Lower leg skin (tissue), 4 donors: Measurements from ENCODE around the gene CAP2. TPM values are rescaled to one million over a fixed set of nuclear protein-coding genes. Genes with fewer than 3 reads are reported as not detected.
A peak's percentile ranks its signal among the peaks of the same experiment; 100 is the strongest.

Experiments
- DNase-seq, 2 donors: peaks; one replicate each; pipeline ENCODE4 v3.0.0-alpha.2; 2019; ENCODE audit warnings: low spot score in 2 of 2
- H3K4me3 ChIP-seq: fragments of 200-600 bp; sonication (generic); 2 replicates; pipeline ENCODE4 v1.5.1; 2017; ENCODE audit warnings: mild to moderate bottlenecking, low read depth; ENCODE audit not compliant: poor library complexity, severe bottlenecking
- POLR2A ChIP-seq, 2 donors: fragments of 450-650 bp; IDR thresholded peaks; one replicate each; pipeline ENCODE4 v1.6.1; 2016 to 2017; ENCODE audit warnings: antibody characterized with exemption in 2 of 2, mild to moderate bottlenecking in 1 of 2, moderate library complexity in 1 of 2
- WGBS, 2 donors: methylation state at CpG; one replicate each; pipeline ENCODE4 v1.1.5; 2018; 5-methylcytosine and 5-hydroxymethylcytosine counted together
- intact Hi-C: fragments of 100-400 bp; cut with DNase I; formaldehyde crosslinking; loops from one replicate; pipeline ENCODE4 v1.15.0; 2023; ENCODE audit warnings: low total_unique reads
- total RNA-seq, 4 donors: library from RNA; depleted of rRNA; stranded (reverse); fragments of >200 nt; gene quantifications; one replicate each; pipeline ENCODE4 v1.1.0, GENCODE V29; 2016
- TF ChIP-seq, protein P1 (sequence below), 3 donors: fragments of 450-650 bp; IDR thresholded peaks; one replicate each; pipeline ENCODE4 v1.5.1; 2016; ENCODE audit warnings: antibody characterized with exemption in 3 of 3, mild to moderate bottlenecking in 3 of 3, moderate library complexity in 2 of 3

The CAP2 gene, protein sequence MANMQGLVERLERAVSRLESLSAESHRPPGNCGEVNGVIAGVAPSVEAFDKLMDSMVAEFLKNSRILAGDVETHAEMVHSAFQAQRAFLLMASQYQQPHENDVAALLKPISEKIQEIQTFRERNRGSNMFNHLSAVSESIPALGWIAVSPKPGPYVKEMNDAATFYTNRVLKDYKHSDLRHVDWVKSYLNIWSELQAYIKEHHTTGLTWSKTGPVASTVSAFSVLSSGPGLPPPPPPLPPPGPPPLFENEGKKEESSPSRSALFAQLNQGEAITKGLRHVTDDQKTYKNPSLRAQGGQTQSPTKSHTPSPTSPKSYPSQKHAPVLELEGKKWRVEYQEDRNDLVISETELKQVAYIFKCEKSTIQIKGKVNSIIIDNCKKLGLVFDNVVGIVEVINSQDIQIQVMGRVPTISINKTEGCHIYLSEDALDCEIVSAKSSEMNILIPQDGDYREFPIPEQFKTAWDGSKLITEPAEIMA
- total RNA-seq: 1 to 10 TPM; 1.1 to 2.3 (median 1.7) TPM

DNA sequence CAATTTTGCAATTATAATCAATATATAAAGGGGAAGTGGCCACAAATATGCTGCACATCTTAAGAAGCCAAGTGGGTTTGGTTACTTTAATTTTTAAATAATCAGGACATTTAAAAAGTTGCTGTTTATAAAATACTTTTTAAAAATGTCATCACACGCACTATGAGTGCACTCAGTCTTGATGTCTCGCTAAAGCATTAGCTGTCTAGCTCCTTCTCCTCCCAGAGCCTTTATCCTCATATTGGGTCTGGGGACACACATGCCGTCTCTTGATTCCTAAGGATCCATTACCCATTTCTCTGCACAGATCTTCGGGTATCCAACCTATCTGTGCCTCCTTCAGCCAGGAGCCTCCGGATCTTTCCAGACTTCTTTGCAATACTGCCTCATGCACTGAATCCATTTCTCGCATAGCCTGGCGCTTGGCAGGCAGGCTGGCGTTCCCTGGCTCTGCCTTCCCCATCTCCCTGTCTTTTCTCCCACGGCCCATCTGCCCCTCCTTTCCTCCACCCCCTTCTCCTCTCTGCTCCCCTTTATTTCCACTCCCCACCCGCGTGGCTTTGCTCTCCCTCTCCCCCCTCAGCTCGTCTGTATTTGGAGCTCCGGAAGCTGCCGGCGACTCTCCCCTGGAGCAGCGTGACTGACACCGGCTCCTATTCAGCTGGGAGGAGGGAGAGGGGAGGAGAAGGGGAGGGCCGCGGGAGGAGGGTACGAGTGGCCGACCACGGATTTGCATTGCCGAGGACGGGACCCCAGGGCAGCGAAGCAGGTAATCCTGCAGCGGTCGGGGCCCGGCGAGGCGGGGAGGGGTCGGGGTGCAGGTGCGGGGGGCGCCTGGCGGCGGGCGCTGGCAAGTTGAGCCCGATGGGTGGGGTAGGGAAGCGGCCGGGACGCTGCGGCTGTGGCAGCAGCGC lies at the start of gene CAP2:
Gene CAP2 (plus strand): TSS at position 618 of the 914 bp plus-strand sequence. CDS start 27,961 bp downstream, outside the sequence.
- TF ChIP-seq, protein P1, sequence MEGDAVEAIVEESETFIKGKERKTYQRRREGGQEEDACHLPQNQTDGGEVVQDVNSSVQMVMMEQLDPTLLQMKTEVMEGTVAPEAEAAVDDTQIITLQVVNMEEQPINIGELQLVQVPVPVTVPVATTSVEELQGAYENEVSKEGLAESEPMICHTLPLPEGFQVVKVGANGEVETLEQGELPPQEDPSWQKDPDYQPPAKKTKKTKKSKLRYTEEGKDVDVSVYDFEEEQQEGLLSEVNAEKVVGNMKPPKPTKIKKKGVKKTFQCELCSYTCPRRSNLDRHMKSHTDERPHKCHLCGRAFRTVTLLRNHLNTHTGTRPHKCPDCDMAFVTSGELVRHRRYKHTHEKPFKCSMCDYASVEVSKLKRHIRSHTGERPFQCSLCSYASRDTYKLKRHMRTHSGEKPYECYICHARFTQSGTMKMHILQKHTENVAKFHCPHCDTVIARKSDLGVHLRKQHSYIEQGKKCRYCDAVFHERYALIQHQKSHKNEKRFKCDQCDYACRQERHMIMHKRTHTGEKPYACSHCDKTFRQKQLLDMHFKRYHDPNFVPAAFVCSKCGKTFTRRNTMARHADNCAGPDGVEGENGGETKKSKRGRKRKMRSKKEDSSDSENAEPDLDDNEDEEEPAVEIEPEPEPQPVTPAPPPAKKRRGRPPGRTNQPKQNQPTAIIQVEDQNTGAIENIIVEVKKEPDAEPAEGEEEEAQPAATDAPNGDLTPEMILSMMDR (IDR thresholded peaks at IDR 0.05): no peak
- no peak for TF ChIP-seq POLR2A (IDR thresholded peaks at IDR 0.05)
- peak; percentile 25 to 89 for DNase-seq
- 3% methylated on average over 24 to 25 of the region's 42 CpGs for WGBS, 2 donors
- H3K4me3 ChIP-seq: peak within 1 kb of the TSS; percentile 72
- intact Hi-C loops: no loop called here

DNA sequence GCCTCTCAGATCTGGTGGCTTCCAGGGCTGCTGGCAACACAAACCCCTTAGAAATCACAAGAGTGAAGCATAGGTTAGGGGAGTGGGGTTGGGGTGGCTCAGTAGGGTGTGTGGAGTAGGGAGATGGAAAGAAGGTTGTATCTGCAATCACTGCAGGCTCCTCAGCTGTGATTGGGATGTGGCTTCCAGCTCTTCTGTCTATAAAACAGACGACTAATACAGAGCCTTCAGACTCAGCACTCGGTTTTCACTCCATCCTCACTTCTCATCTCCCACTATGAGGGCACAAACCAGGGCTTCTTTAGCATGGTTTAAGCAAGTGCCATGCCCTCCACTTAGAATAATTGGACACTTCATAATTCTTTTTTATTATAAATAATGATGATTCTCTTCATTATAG lies 46.4 kb upstream of the CAP2 start:
- TF ChIP-seq, protein P1 (IDR thresholded peaks at IDR 0.05): no peak
- TF ChIP-seq POLR2A (IDR thresholded peaks at IDR 0.05): no peak
- DNase-seq: no peak
- H3K4me3 ChIP-seq: no peak overlapping the region
- intact Hi-C loops: no loop called here
- WGBS, 2 donors: 48 to 65% methylated on average over 2 of the region's 2 CpGs

DNA sequence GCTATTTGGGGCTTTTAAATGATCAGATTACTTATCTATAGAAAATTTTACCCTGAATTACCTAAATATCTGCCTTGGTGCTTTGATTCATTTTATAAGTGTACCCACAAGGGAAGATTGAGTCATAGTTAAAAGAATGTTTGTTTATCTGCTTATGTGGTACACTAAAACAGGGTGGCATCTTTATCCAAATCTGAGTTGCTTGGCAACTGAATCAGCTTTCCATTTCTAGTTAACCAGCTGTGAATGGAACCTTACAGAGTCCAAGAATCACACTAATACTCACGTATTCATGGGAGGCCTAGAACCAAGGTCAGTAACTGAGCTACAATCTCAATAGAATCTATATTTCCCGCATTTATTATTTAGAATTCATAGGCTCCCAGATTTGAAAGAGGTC lies 44.0 kb upstream of the CAP2 start:
- no peak overlapping the region for H3K4me3 ChIP-seq
- intact Hi-C loops: no loop called here
- DNase-seq: no peak
- no peak for TF ChIP-seq POLR2A (IDR thresholded peaks at IDR 0.05)
- TF ChIP-seq, protein P1 (IDR thresholded peaks at IDR 0.05): no peak
- 77 to 86% methylated on average over 2 of the region's 2 CpGs for WGBS, 2 donors

DNA sequence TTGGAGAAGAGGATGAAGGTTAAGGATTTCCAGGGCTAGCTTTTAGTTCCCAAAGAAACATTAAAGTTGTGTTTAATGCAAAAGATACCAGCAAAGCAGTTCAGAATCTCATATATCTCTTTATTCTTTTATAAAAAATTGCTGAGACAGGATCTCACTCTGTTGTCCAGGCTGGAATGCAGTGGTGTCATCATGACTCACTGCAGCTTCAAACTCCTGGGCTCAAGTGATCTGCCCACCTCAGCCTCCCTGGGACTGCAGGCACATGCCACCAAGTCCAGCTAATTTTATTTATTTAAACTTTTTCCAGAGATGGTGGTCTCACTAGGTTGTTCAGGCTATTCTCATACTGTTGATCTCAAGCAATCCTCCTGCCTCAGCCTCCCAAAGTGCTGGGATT lies 41.1 kb upstream of the CAP2 start:
- H3K4me3 ChIP-seq: no peak overlapping the region
- TF ChIP-seq, protein P1 (IDR thresholded peaks at IDR 0.05): no peak
- no peak for TF ChIP-seq POLR2A (IDR thresholded peaks at IDR 0.05)
- no peak for DNase-seq
- intact Hi-C loops: no loop called here

DNA sequence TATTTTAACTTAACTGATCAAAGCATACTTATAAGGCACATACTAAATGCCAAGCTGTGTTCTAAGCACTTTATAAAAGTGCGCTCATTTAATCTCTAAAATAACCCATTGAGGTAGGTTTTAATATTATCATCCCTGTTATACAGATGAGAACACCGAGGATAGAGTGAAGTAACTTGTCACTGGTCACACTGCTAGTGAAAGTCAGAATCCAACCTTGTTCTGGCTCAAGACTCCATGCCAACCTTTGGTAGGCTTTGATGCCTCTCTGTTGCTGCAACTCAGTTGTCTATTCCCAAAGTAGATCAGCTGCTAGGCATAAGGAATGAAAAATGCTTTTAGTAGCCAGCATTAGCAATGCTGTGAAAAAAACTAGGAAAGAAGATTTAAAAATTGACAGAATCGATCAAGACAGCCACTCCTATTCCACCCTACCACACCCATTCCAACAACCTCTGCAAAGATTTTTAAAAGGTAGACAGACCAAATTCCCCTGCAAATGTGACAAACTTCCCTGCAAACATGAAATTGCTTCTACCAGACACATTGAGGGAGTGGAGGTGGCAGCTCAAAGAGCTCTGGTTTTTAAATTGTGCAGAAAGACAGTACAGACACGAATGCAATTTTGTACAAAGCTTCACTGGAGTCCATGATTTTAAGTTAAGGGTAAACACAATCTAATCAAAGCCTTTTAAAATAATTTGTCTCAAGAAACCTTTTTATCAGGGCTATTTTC lies 39.8 kb upstream of the CAP2 start:
- intact Hi-C loops: no loop called here
- H3K4me3 ChIP-seq: no peak overlapping the region
- TF ChIP-seq, protein P1 (IDR thresholded peaks at IDR 0.05): no peak
- TF ChIP-seq POLR2A (IDR thresholded peaks at IDR 0.05): no peak
- no peak for DNase-seq
- 66 to 72% methylated on average over 4 of the region's 4 CpGs for WGBS, 2 donors
